Medulla oblongata (tissue), 1 donor: ENCODE results near the gene SPINK13.
"Not testable (repeated sequence)": the region's sequence is repeated elsewhere in the genome, so short reads cannot be mapped to it uniquely, and the experiment has no call there.

Source experiments
- DNase-seq: peaks from one replicate; pipeline ENCODE4 v3.0.0-alpha.2; 2015; ENCODE audit errors: extremely low spot score

SPINK13 gene

GRCh38 chr5:148312153-148312552, 43.6 kb downstream of the SPINK13 start, which contains the start of gene SPINK7:
Gene SPINK7, plus strand, starts transcription at chr5:148312423. Its CDS starts 61 bp downstream, at chr5:148312484.
- no peak for DNase-seq

- DNase-seq, result no peak
Observed at GRCh38 chr5:148314187-148314586, 45.6 kb downstream of the SPINK13 start.

- DNase-seq, result no peak
Observed at GRCh38 chr5:148314731-148315130, 46.1 kb downstream of the SPINK13 start.

- not testable (repeated sequence) for DNase-seq
Observed at GRCh38 chr5:148320011-148320963, 51.7 kb downstream of the SPINK13 start.

GRCh38 chr5:148333262-148333849, 64.8 kb downstream of the SPINK13 start:
- DNase-seq, result no peak

- DNase-seq, result no peak
Observed at GRCh38 chr5:148335259-148335658, 66.7 kb downstream of the SPINK13 start, which contains the start of gene SPINK9. Gene SPINK9, plus strand, starts transcription at chr5:148335559. Its CDS starts 55 bp downstream, at chr5:148335614.
